ENCODE results near the gene ZNF609. TPM values are rescaled to one million over a fixed set of nuclear protein-coding genes. Genes with fewer than 3 reads are reported as not detected.

ZNF609 gene
- polyA plus RNA-seq, 1 donor, result 37.2 TPM

GRCh38 chr15:64691896-64692565 lies 231.7 kb downstream of the ZNF609 start:
- no peak for DNase-seq

GRCh38 chr15:64693134-64693533 lies 232.8 kb downstream of the ZNF609 start:
- no peak for DNase-seq

GRCh38 chr15:64694816-64695215 lies 234.4 kb downstream of the ZNF609 start:
- DNase-seq, result no peak

- no peak for DNase-seq
Observed at GRCh38 chr15:64695561-64695992, 235.2 kb downstream of the ZNF609 start.

GRCh38 chr15:64696481-64696880 lies 236.1 kb downstream of the ZNF609 start:
- DNase-seq, result no peak

- DNase-seq, result no peak
Observed at GRCh38 chr15:64697911-64698369, 237.6 kb downstream of the ZNF609 start.

GRCh38 chr15:64698823-64699222 lies 238.4 kb downstream of the ZNF609 start:
- DNase-seq, result no peak

- DNase-seq, result peak; percentile 61
Observed at GRCh38 chr15:64699751-64700388, 239.5 kb downstream of the ZNF609 start.

- DNase-seq, result no peak
Observed at GRCh38 chr15:64701051-64701450, 240.7 kb downstream of the ZNF609 start.

- no peak for DNase-seq
Observed at GRCh38 chr15:64701482-64702184, 241.3 kb downstream of the ZNF609 start.

GRCh38 chr15:64702816-64703631 lies 242.6 kb downstream of the ZNF609 start:
- peak; percentile 96 for DNase-seq

GRCh38 chr15:64703632-64703959 lies 243.2 kb downstream of the ZNF609 start:
- DNase-seq, result no peak

- DNase-seq, result no peak
Observed at GRCh38 chr15:64705006-64705405, 244.6 kb downstream of the ZNF609 start.

- no peak for DNase-seq
Observed at GRCh38 chr15:64706011-64706911, 245.9 kb downstream of the ZNF609 start.

- no peak for DNase-seq
Observed at GRCh38 chr15:64710676-64711428, 250.5 kb downstream of the ZNF609 start.

- no peak for DNase-seq
Observed at GRCh38 chr15:64712353-64712752, 252.0 kb downstream of the ZNF609 start.

GRCh38 chr15:64713592-64713991 lies 253.2 kb downstream of the ZNF609 start:
- DNase-seq, result no peak

GRCh38 chr15:64716452-64716851 lies 256.1 kb downstream of the ZNF609 start:
- no peak for DNase-seq

- DNase-seq, result no peak
Observed at GRCh38 chr15:64717130-64717529, 256.8 kb downstream of the ZNF609 start.

- no peak for DNase-seq
Observed at GRCh38 chr15:64717735-64718495, 257.5 kb downstream of the ZNF609 start.

All from left kidney (tissue), 2 donors.